ENCODE measurements around the gene BRINP1. TPM values are rescaled to one million over a fixed set of nuclear protein-coding genes. Genes with fewer than 3 reads are reported as not detected.

The BRINP1 gene
- total RNA-seq, 2 experiments from 2014 or later = not detected

GRCh38 chr9:119157196-119157595, 212.0 kb downstream of the BRINP1 start:
- TF ChIP-seq EZH2phosphoT487 (IDR thresholded peaks at IDR 0.05; ENCODE audit: borderline replicate concordance, low read depth, low read length) (no peak), CTCF (conservative IDR thresholded peaks at IDR 0.05; ENCODE audit: low read length) (no peak)
- Histone ChIP-seq H3K9me3 (ENCODE audit: low read length) (no peaks in the 10 kb centered on the region), H3K9me2 (ENCODE audit: insufficient read depth, low read length) (no peaks in the 10 kb centered on the region), H3K4me1 (ENCODE audit: insufficient read depth, low read length, poor library complexity, severe bottlenecking) (no peaks in the 10 kb centered on the region), H2AFZ (ENCODE audit: low read length) (no peak overlapping the region), H3K36me3 (ENCODE audit: insufficient read depth, low read length) (no peaks in the 10 kb centered on the region), H3K27ac (ENCODE audit: low read depth, low read length, poor library complexity, severe bottlenecking) (no peak overlapping the region), H4K20me1 (ENCODE audit: insufficient read depth, low read length) (no peaks in the 10 kb centered on the region), H3K4me3 (ENCODE audit: low read depth, low read length, poor library complexity, severe bottlenecking) (no peak overlapping the region), H3K4me2 (ENCODE audit: low read length) (no peak overlapping the region), H3K79me2 (ENCODE audit: insufficient read depth, low read depth, low read length) (no peaks in the 10 kb centered on the region)
- POLR2A ChIA-PET = interaction anchor here (0.6 kb wide), 1 partner anchor 842 kb away, joined by 5 read pairs; no protein-coding TSS in a partner anchor
- CTCF ChIA-PET (ENCODE audit: unreplicated experiment) = no interaction called here
- DNase-seq (ENCODE audit: low spot score) = no peak
- no TSS peak for BruUV-seq (replicated peaks)
- intact Hi-C loops (cut with micrococcal nuclease; ENCODE audit: unreplicated experiment) = no loop called here

- CTCF ChIA-PET (ENCODE audit: unreplicated experiment) = no interaction called here
- Histone ChIP-seq H3K4me1 (ENCODE audit: insufficient read depth, low read length, poor library complexity, severe bottlenecking) (no peaks in the 10 kb centered on the region), H3K9me3 (ENCODE audit: low read length) (no peaks in the 10 kb centered on the region), H3K79me2 (ENCODE audit: insufficient read depth, low read depth, low read length) (no peaks in the 10 kb centered on the region), H3K4me3 (ENCODE audit: low read depth, low read length, poor library complexity, severe bottlenecking) (no peak overlapping the region), H2AFZ (ENCODE audit: low read length) (no peak overlapping the region), H3K36me3 (ENCODE audit: insufficient read depth, low read length) (no peaks in the 10 kb centered on the region), H4K20me1 (ENCODE audit: insufficient read depth, low read length) (no peaks in the 10 kb centered on the region), H3K4me2 (ENCODE audit: low read length) (no peak overlapping the region), H3K27ac (ENCODE audit: low read depth, low read length, poor library complexity, severe bottlenecking) (no peak overlapping the region), H3K9me2 (ENCODE audit: insufficient read depth, low read length) (no peaks in the 10 kb centered on the region)
- POLR2A ChIA-PET = interaction anchor here (0.7 kb wide), 1 partner anchor 665 kb away, joined by 3 read pairs; no protein-coding TSS in a partner anchor
- no peak for DNase-seq (ENCODE audit: low spot score)
- intact Hi-C loops (cut with micrococcal nuclease; ENCODE audit: unreplicated experiment) = no loop called here
- no peak for TF ChIP-seq EZH2phosphoT487 (IDR thresholded peaks at IDR 0.05; ENCODE audit: borderline replicate concordance, low read depth, low read length)
- TF ChIP-seq CTCF (conservative IDR thresholded peaks at IDR 0.05; ENCODE audit: low read length) = no peak
- no TSS peak for BruUV-seq (replicated peaks)
These were observed 212.9 kb downstream of the BRINP1 start for GRCh38 chr9:119156354-119156753.

GRCh38 chr9:119154527-119154926, 214.7 kb downstream of the BRINP1 start:
- ChIA-PET CTCF (ENCODE audit: unreplicated experiment) (no interaction called here), POLR2A (no interaction called here)
- Histone ChIP-seq H3K79me2 (ENCODE audit: insufficient read depth, low read depth, low read length) (no peaks in the 10 kb centered on the region), H3K27ac (ENCODE audit: low read depth, low read length, poor library complexity, severe bottlenecking) (no peak overlapping the region), H4K20me1 (ENCODE audit: insufficient read depth, low read length) (no peaks in the 10 kb centered on the region), H3K4me1 (ENCODE audit: insufficient read depth, low read length, poor library complexity, severe bottlenecking) (no peaks in the 10 kb centered on the region), H3K36me3 (ENCODE audit: insufficient read depth, low read length) (no peaks in the 10 kb centered on the region), H2AFZ (ENCODE audit: low read length) (no peak overlapping the region), H3K9me3 (ENCODE audit: low read length) (no peaks in the 10 kb centered on the region), H3K4me3 (ENCODE audit: low read depth, low read length, poor library complexity, severe bottlenecking) (no peak overlapping the region), H3K9me2 (ENCODE audit: insufficient read depth, low read length) (no peaks in the 10 kb centered on the region), H3K4me2 (ENCODE audit: low read length) (no peak overlapping the region)
- intact Hi-C loops (cut with micrococcal nuclease; ENCODE audit: unreplicated experiment) = no loop called here
- BruUV-seq (replicated peaks) = no TSS peak
- no peak for TF ChIP-seq EZH2phosphoT487 (IDR thresholded peaks at IDR 0.05; ENCODE audit: borderline replicate concordance, low read depth, low read length)
- no peak for TF ChIP-seq CTCF (conservative IDR thresholded peaks at IDR 0.05; ENCODE audit: low read length)
- DNase-seq (ENCODE audit: low spot score) = no peak

All from OCI-LY7 (cell line).